Peyer's patch (tissue), 4 donors: Measurements from ENCODE around the gene MAP2K3. TPM values are rescaled to one million over a fixed set of nuclear protein-coding genes. Genes with fewer than 3 reads are reported as not detected.

Experiments used
- DNase-seq, 3 donors: peaks; one replicate each; pipeline ENCODE4 v3.0.0-alpha.2; 2017 to 2019
- H3K27ac ChIP-seq, 4 donors: fragments of 200-600 bp; sonication (generic); one replicate each; pipeline ENCODE4 v1.5.1; 2016 to 2019
- H3K27me3 ChIP-seq, 2 donors: fragments of 200-600 bp; sonication (generic); one replicate each; pipeline ENCODE4 v1.5.1; 2019
- H3K36me3 ChIP-seq, 3 donors: fragments of 200-600 bp; sonication (generic); one replicate each; pipeline ENCODE4 v1.5.1; 2016 to 2019
- H3K4me1 ChIP-seq, 4 donors: fragments of 200-600 bp; sonication (generic); one replicate each; pipeline ENCODE4 v1.5.1; 2016 to 2019
- H3K4me3 ChIP-seq, 4 donors: fragments of 200-600 bp; sonication (generic); 1 replicate in 3 of 4; 2 replicates in 1 of 4; pipeline ENCODE4 v1.5.1; 2016 to 2019; ENCODE audit warnings: mild to moderate bottlenecking in 1 of 4
- H3K9me3 ChIP-seq, 4 donors: fragments of 200-600 bp; sonication (generic); one replicate each; pipeline ENCODE4 v1.5.1; 2016 to 2019; ENCODE audit warnings: mild to moderate bottlenecking in 1 of 4
- CTCF ChIP-seq, 6 experiments: fragments of 450-650 bp in 4 of 6; fragments of 200-600 bp in 2 of 6; sonication (generic) in 1 of 6; IDR thresholded peaks; one replicate each; pipeline ENCODE4 v1.5.1; 2017 to 2019; ENCODE audit warnings: antibody characterized with exemption in 6 of 6, mild to moderate bottlenecking in 3 of 6, moderate library complexity in 1 of 6
- POLR2A ChIP-seq, 2 donors: fragments of 450-650 bp; IDR thresholded peaks; one replicate each; pipeline ENCODE4 v1.5.1; 2017; ENCODE audit warnings: antibody characterized with exemption in 2 of 2, mild to moderate bottlenecking in 2 of 2, moderate library complexity in 2 of 2
- total RNA-seq, 4 donors: library from RNA; depleted of rRNA; stranded (reverse); fragments of >200 nt; gene quantifications; one replicate each; pipeline ENCODE4 v1.1.0, GENCODE V29; 2016

The MAP2K3 gene
- total RNA-seq, 4 donors from 2014 or later = 54.5 to 133 (median 102) TPM

GRCh38 chr17:21294321-21295035 lies 10.0 kb downstream of the MAP2K3 start:
- Histone ChIP-seq H3K36me3 (peaks cover 0 to 36% (median 0%) of the 10 kb centered on the region in 3 donors), H3K27me3 (no peaks in the 10 kb centered on the region), H3K4me3 (no peak overlapping the region), H3K27ac (peak overlapping the region in 2 of 4 donors; percentile 17 to 58), H3K9me3 (no peaks in the 10 kb centered on the region), H3K4me1 (peaks cover 0 to 24% (median 2%) of the 10 kb centered on the region in 4 donors)
- TF ChIP-seq CTCF (IDR thresholded peaks at IDR 0.05) = no peak
- TF ChIP-seq POLR2A (IDR thresholded peaks at IDR 0.05) = no peak
- DNase-seq = no peak

- Histone ChIP-seq H3K4me1 (peaks cover 0 to 16% (median 1%) of the 10 kb centered on the region in 4 donors), H3K9me3 (no peaks in the 10 kb centered on the region), H3K27me3 (no peaks in the 10 kb centered on the region), H3K4me3 (no peak overlapping the region), H3K27ac (peak overlapping the region in 2 of 4 donors; percentile 17 to 58), H3K36me3 (peaks cover 0 to 44% (median 0%) of the 10 kb centered on the region in 3 donors)
- TF ChIP-seq POLR2A (IDR thresholded peaks at IDR 0.05) (no peak), CTCF (IDR thresholded peaks at IDR 0.05) (no peak)
- DNase-seq = peak in 2 of 3 donors; percentile 67 to 82
Observed at GRCh38 chr17:21295036-21295952, 10.8 kb downstream of the MAP2K3 start.

- no peak overlapping the region for H3K4me3 ChIP-seq
- no peaks in the 10 kb centered on the region for H3K9me3 ChIP-seq
- TF ChIP-seq CTCF (IDR thresholded peaks at IDR 0.05) (no peak), POLR2A (IDR thresholded peaks at IDR 0.05) (no peak)
- no peak overlapping the region for H3K27ac ChIP-seq
- no peaks in the 10 kb centered on the region for H3K27me3 ChIP-seq
- peaks cover 0 to 12% (median 1%) of the 10 kb centered on the region in 4 donors for H3K4me1 ChIP-seq
- no peak for DNase-seq
- H3K36me3 ChIP-seq = peaks cover 0 to 53% (median 0%) of the 10 kb centered on the region in 3 donors
Observed at GRCh38 chr17:21296097-21297025, 11.8 kb downstream of the MAP2K3 start.

- no peak overlapping the region for H3K27ac ChIP-seq
- H3K27me3 ChIP-seq = no peaks in the 10 kb centered on the region
- DNase-seq = peak in 1 of 3 donors; percentile 58
- H3K4me1 ChIP-seq = peaks cover 0 to 12% (median 1%) of the 10 kb centered on the region in 4 donors
- no peaks in the 10 kb centered on the region for H3K9me3 ChIP-seq
- TF ChIP-seq CTCF (IDR thresholded peaks at IDR 0.05) = no peak
- H3K4me3 ChIP-seq = no peak overlapping the region
- peaks cover 0 to 53% (median 0%) of the 10 kb centered on the region in 3 donors for H3K36me3 ChIP-seq
Observed at GRCh38 chr17:21297026-21297520, 12.6 kb downstream of the MAP2K3 start.

GRCh38 chr17:21297597-21297996 lies 13.1 kb downstream of the MAP2K3 start:
- peaks cover 0 to 12% (median 1%) of the 10 kb centered on the region in 4 donors for H3K4me1 ChIP-seq
- H3K27me3 ChIP-seq = no peaks in the 10 kb centered on the region
- DNase-seq = peak in 1 of 3 donors; percentile 46
- peaks cover 0 to 55% (median 0%) of the 10 kb centered on the region in 3 donors for H3K36me3 ChIP-seq
- H3K27ac ChIP-seq = no peak overlapping the region
- no peaks in the 10 kb centered on the region for H3K9me3 ChIP-seq
- no peak overlapping the region for H3K4me3 ChIP-seq
- TF ChIP-seq CTCF (IDR thresholded peaks at IDR 0.05) (no peak), POLR2A (IDR thresholded peaks at IDR 0.05) (no peak)
